Measurements from ENCODE around the gene COBLL1.

COBLL1 gene

GRCh38 chr2:164651361-164651760, 190.3 kb downstream of the COBLL1 start:
- H3K27ac ChIP-seq, result no peak overlapping the region
- TF ChIP-seq, protein P1, sequence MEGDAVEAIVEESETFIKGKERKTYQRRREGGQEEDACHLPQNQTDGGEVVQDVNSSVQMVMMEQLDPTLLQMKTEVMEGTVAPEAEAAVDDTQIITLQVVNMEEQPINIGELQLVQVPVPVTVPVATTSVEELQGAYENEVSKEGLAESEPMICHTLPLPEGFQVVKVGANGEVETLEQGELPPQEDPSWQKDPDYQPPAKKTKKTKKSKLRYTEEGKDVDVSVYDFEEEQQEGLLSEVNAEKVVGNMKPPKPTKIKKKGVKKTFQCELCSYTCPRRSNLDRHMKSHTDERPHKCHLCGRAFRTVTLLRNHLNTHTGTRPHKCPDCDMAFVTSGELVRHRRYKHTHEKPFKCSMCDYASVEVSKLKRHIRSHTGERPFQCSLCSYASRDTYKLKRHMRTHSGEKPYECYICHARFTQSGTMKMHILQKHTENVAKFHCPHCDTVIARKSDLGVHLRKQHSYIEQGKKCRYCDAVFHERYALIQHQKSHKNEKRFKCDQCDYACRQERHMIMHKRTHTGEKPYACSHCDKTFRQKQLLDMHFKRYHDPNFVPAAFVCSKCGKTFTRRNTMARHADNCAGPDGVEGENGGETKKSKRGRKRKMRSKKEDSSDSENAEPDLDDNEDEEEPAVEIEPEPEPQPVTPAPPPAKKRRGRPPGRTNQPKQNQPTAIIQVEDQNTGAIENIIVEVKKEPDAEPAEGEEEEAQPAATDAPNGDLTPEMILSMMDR (conservative IDR thresholded peaks at IDR 0.05), result no peak

GRCh38 chr2:164644036-164644700, 197.5 kb downstream of the COBLL1 start:
- TF ChIP-seq, protein P1 (conservative IDR thresholded peaks at IDR 0.05), result no peak
- no peak overlapping the region for H3K27ac ChIP-seq

GRCh38 chr2:164642946-164643555, 198.6 kb downstream of the COBLL1 start:
- TF ChIP-seq, protein P1 (conservative IDR thresholded peaks at IDR 0.05), result no peak
- H3K27ac ChIP-seq, result no peak overlapping the region

DNA sequence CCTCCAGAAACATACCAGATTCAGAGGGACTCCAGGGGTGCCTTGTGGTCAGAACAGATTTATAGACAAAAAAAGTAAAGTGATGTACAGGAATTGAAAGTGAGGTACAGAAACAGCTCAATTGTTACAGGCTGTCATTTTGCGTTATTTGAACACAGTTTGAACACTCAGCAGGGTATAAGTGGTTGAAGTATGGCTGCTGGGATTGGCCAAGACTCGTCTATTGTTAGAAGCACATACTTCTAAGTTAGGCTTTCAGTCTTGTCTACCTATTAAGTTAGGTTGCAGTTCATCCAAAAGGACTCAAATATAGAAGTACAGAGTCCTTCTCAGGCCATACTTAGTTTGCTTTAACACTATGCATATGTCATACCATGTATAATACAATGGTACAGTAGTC, 199.4 kb downstream of the COBLL1 start:
- H3K27ac ChIP-seq, result no peak overlapping the region
- TF ChIP-seq, protein P1 (conservative IDR thresholded peaks at IDR 0.05), result no peak
